Endothelial cell of umbilical vein (primary cell): ENCODE results near the gene PALMD. TPM values are rescaled to one million over a fixed set of nuclear protein-coding genes. Genes with fewer than 3 reads are reported as not detected.

Source experiments
- BruUV-seq: library from RNA; stranded (reverse); fragments of 400-500 nt; replicated peaks from 2 replicates; lab custom pipeline; 2021; lab: Mats Ljungman, UMichigan
- CTCF ChIA-PET: fragments of 300-600, 350-600 bp; sonication (Branson Sonifier 250); formaldehyde crosslinking; loops from one replicate; lab custom pipeline; 2021; ENCODE audit warnings: antibody characterized with exemption, inconsistent platforms; lab: Charles Lee
- POLR2A ChIA-PET: fragments of 300-600, 350-600 bp; sonication (Branson Sonifier 250); formaldehyde crosslinking; loops from one replicate; lab custom pipeline; 2021; ENCODE audit warnings: antibody characterized with exemption, inconsistent platforms; lab: Charles Lee
- DNase-seq: peaks from one replicate; pipeline ENCODE4 v3.0.0-alpha.2; 2011; ENCODE audit warnings: low read depth, low spot score
- FAIRE-seq: peaks from 2 replicates; lab custom pipeline; 2011; peaks lifted over from hg19 to GRCh38; lab: Jason Lieb, UNC
- H2AFZ ChIP-seq: 2 replicates; pipeline ENCODE4 v1.6.0; 2012; ENCODE audit warnings: low read depth, low read length, control low read depth, inconsistent platforms
- H3K27ac ChIP-seq: 2 replicates; pipeline ENCODE4 v1.5.1; 2011; ENCODE audit warnings: low read depth, mild to moderate bottlenecking, control low read depth, low read length, moderate library complexity; ENCODE audit not compliant: insufficient read depth
- H3K27me3 ChIP-seq, 2 experiments: 2 replicates each; pipeline versions ENCODE4 v1.6.0 to v1.6.1; 2011; ENCODE audit warnings: low read length in 2 of 2, mixed read lengths in 1 of 2; ENCODE audit not compliant: control insufficient read depth in 2 of 2, insufficient read depth in 2 of 2
- H3K36me3 ChIP-seq, 2 experiments: 2 replicates in 1 of 2; 3 replicates in 1 of 2; pipeline ENCODE4 v1.5.1; 2011; ENCODE audit warnings: low read length in 2 of 2, mild to moderate bottlenecking in 1 of 2, moderate library complexity in 1 of 2; ENCODE audit not compliant: control insufficient read depth in 2 of 2, insufficient read depth in 2 of 2; ENCODE audit errors: extremely low read depth in 1 of 2
- H3K4me1 ChIP-seq: 3 replicates; pipeline ENCODE4 v1.5.1; 2011; ENCODE audit warnings: mild to moderate bottlenecking, low read length; ENCODE audit not compliant: control insufficient read depth, insufficient read depth; ENCODE audit errors: extremely low read depth
- H3K4me2 ChIP-seq: 2 replicates; pipeline ENCODE4 v1.6.1; 2011; ENCODE audit warnings: low read length, control low read depth, mixed read lengths; ENCODE audit not compliant: insufficient read depth
- H3K4me3 ChIP-seq, 3 experiments: fragments of 200-600 bp in 1 of 3; sonication (generic), shearing (Covaris generic) in 1 of 3; replicated peaks in 1 of 3; 2 replicates each; pipeline ENCODE4 v1.5.1; 2011 to 2016; ENCODE audit warnings: control low read depth in 3 of 3, low read length in 3 of 3, mild to moderate bottlenecking in 2 of 3, inconsistent platforms in 1 of 3, low read depth in 1 of 3, moderate library complexity in 1 of 3; ENCODE audit not compliant: insufficient read depth in 1 of 3
- H3K79me2 ChIP-seq: 2 replicates; pipeline ENCODE4 v1.6.0; 2012; ENCODE audit warnings: low read length, inconsistent platforms; ENCODE audit not compliant: control insufficient read depth, insufficient read depth
- H3K9ac ChIP-seq: replicated peaks from 2 replicates; pipeline ENCODE3; 2011; ENCODE audit warnings: low read length, control low read depth; ENCODE audit not compliant: insufficient read depth; ENCODE audit errors: extremely low read depth
- H3K9me1 ChIP-seq: replicated peaks from 3 replicates; pipeline ENCODE4 v1.6.0; 2011; ENCODE audit warnings: mild to moderate bottlenecking, low read length; ENCODE audit not compliant: control insufficient read depth, insufficient read depth; ENCODE audit errors: extremely low read depth
- H3K9me3 ChIP-seq: replicated peaks from 2 replicates; pipeline ENCODE4 v1.5.1; 2012; ENCODE audit warnings: low read length, inconsistent platforms; ENCODE audit not compliant: control insufficient read depth, insufficient read depth
- H4K20me1 ChIP-seq: replicated peaks from 2 replicates; pipeline ENCODE3; 2011; ENCODE audit warnings: mild to moderate bottlenecking, low read length; ENCODE audit not compliant: control insufficient read depth, insufficient read depth; ENCODE audit errors: extremely low read depth
- CTCF ChIP-seq, 2 donors: IDR thresholded peaks; 1 replicate in 1 of 2; 2 replicates in 1 of 2; pipeline ENCODE4 v1.5.1; 2011; ENCODE audit warnings: low read length in 2 of 2, mild to moderate bottlenecking in 2 of 2, moderate library complexity in 2 of 2, control low read depth in 1 of 2, inconsistent platforms in 1 of 2, low read depth in 1 of 2; ENCODE audit not compliant: insufficient read depth in 1 of 2; ENCODE audit errors: extremely low read depth in 1 of 2
- EZH2 ChIP-seq: IDR thresholded peaks from 2 replicates; pipeline ENCODE4 v1.6.1; 2012; ENCODE audit warnings: borderline replicate concordance, low read depth, mild to moderate bottlenecking, moderate library complexity, low read length, inconsistent platforms; ENCODE audit not compliant: severe bottlenecking
- FOS ChIP-seq: IDR thresholded peaks from 2 replicates; pipeline ENCODE4 v1.6.1; 2011; ENCODE audit warnings: mild to moderate bottlenecking, low read length, moderate library complexity, borderline replicate concordance; ENCODE audit not compliant: insufficient read depth
- GATA2 ChIP-seq: IDR thresholded peaks from 2 replicates; pipeline ENCODE4 v1.7.0; 2011; ENCODE audit warnings: low read depth, mild to moderate bottlenecking, moderate library complexity, mixed read lengths, low read length; ENCODE audit not compliant: insufficient read length, insufficient read depth
- JUN ChIP-seq: IDR thresholded peaks from 2 replicates; pipeline ENCODE4 v1.6.1; 2011; ENCODE audit warnings: borderline replicate concordance, low read depth; ENCODE audit not compliant: insufficient read length, insufficient read depth
- MAX ChIP-seq: IDR thresholded peaks from 2 replicates; pipeline ENCODE4 v1.6.1; 2011; ENCODE audit not compliant: insufficient read depth, insufficient read length
- MYC ChIP-seq: IDR thresholded peaks from one replicate; pipeline ENCODE4 v1.6.1; 2011; ENCODE audit warnings: mild to moderate bottlenecking, low read depth, low read length
- POLR2A ChIP-seq: IDR thresholded peaks from 2 replicates; pipeline ENCODE4 v1.6.1; 2012; ENCODE audit warnings: low read depth, mild to moderate bottlenecking, control low read depth, low read length
- POLR2AphosphoS5 ChIP-seq: IDR thresholded peaks from 2 replicates; pipeline ENCODE4 v1.6.1; 2012; ENCODE audit warnings: low read depth, mild to moderate bottlenecking, control low read depth, low read length, moderate library complexity; ENCODE audit not compliant: insufficient read depth
- dilution Hi-C: fragments of 300-500 bp; cut with MboI; formaldehyde crosslinking; loops from one replicate; pipeline ENCODE4 v1.15.0; 2019; ENCODE audit warnings: low sequenced_read_pairs; ENCODE audit not compliant: extremely low pct_ligation_motif_present
- intact Hi-C: fragments of 100-400 bp; cut with micrococcal nuclease; formaldehyde crosslinking; loops from one replicate; pipeline ENCODE4 v1.10.0; 2022
- polyA plus RNA-seq, 4 experiments: library from polyadenylated mRNA; depleted of rRNA in 3 of 4; stranded (reverse) in 3 of 4; unstranded in 1 of 4; fragments of >200 nt; gene quantifications; 2 replicates each; pipeline versions ENCODE4 v1.2.1 to v1.2.3, GENCODE V29; 2011 to 2012; ENCODE audit warnings: missing spikeins in 1 of 4
- total RNA-seq: library from RNA; stranded (reverse); gene quantifications from 2 replicates; pipeline ENCODE4 v1.2.3, GENCODE V29; 2021

PALMD gene
- total and polyA plus RNA-seq, 2 donors (not counting 3 experiments of a cell fraction or from before 2014, with no cell fraction given) = 52.6 to 137 TPM

- FAIRE-seq = no peak
- Histone ChIP-seq H4K20me1 (no peaks in the 10 kb centered on the region), H3K4me1 (no peaks in the 10 kb centered on the region), H3K9ac (no peak overlapping the region), H3K9me3 (no peaks in the 10 kb centered on the region), H3K27me3 (no peaks in the 10 kb centered on the region), H3K4me2 (no peak overlapping the region), H3K27ac (no peak overlapping the region), H3K4me3 (no peak overlapping the region), H2AFZ (no peak overlapping the region), H3K9me1 (peaks cover 2% of the 10 kb centered on the region), H3K36me3 (no peaks in the 10 kb centered on the region), H3K79me2 (no peaks in the 10 kb centered on the region)
- intact Hi-C loops (no loop called here), dilution Hi-C loops (no loop called here)
- DNase-seq = no peak
- CTCF ChIA-PET = no interaction called here
- no TSS peak for BruUV-seq
- TF ChIP-seq POLR2AphosphoS5 (no peak), MYC (no peak), JUN (no peak), FOS (no peak), POLR2A (no peak), GATA2 (no peak), EZH2 (no peak), MAX (no peak), CTCF (IDR thresholded peaks at IDR 0.05; ENCODE audit: extremely low read depth in 1 of 2, insufficient read depth in 1 of 2, low read depth in 1 of 2, low read length in 2 of 2) (no peak)
- POLR2A ChIA-PET = no interaction called here
Observed at GRCh38 chr1:99629164-99629563, 16.7 kb upstream of the PALMD start.
